Stimulated activated naive B cell treated with anti-CD40 and anti-IgM and Interleukin-4, amounts not matched to agents 10 μg/mL and 1 μg/mL and 100 μg/mL, for 72 hours (primary cell): ENCODE results near the gene HOXA5.

Experiments used
- ATAC-seq, 2 donors: fragments of 150-1000 bp; cut with Tn5 transposase; replicated peaks; 2 replicates each; pipeline ENCODE4 v1.10.0; 2021; ENCODE audit warnings: moderate library complexity in 1 of 2
- DNase-seq: peaks from one replicate; pipeline ENCODE4 v3.0.0; 2021
- H3K27ac Mint-ChIP-seq: one replicate; pipeline ENCODE4 v1.8.0; 2022; ENCODE audit warnings: mild to moderate bottlenecking, mixed read lengths
- H3K27me3 Mint-ChIP-seq, 2 donors: one replicate each; pipeline ENCODE4 v1.8.0; 2022; ENCODE audit warnings: mixed read lengths in 2 of 2
- H3K36me3 Mint-ChIP-seq, 2 donors: one replicate each; pipeline ENCODE4 v1.8.0; 2022; ENCODE audit warnings: mixed read lengths in 2 of 2, mild to moderate bottlenecking in 1 of 2
- H3K4me1 Mint-ChIP-seq, 2 donors: one replicate each; pipeline ENCODE4 v1.8.0; 2022; ENCODE audit warnings: mixed read lengths in 2 of 2, mild to moderate bottlenecking in 1 of 2
- H3K4me3 Mint-ChIP-seq, 2 donors: one replicate each; pipeline ENCODE4 v1.8.0; 2022; ENCODE audit warnings: mild to moderate bottlenecking in 2 of 2, mixed read lengths in 2 of 2, moderate library complexity in 1 of 2
- H3K9me3 Mint-ChIP-seq, 2 donors: one replicate each; pipeline ENCODE4 v1.8.0; 2022; ENCODE audit warnings: mixed read lengths in 2 of 2, mild to moderate bottlenecking in 1 of 2

HOXA5 gene

DNA sequence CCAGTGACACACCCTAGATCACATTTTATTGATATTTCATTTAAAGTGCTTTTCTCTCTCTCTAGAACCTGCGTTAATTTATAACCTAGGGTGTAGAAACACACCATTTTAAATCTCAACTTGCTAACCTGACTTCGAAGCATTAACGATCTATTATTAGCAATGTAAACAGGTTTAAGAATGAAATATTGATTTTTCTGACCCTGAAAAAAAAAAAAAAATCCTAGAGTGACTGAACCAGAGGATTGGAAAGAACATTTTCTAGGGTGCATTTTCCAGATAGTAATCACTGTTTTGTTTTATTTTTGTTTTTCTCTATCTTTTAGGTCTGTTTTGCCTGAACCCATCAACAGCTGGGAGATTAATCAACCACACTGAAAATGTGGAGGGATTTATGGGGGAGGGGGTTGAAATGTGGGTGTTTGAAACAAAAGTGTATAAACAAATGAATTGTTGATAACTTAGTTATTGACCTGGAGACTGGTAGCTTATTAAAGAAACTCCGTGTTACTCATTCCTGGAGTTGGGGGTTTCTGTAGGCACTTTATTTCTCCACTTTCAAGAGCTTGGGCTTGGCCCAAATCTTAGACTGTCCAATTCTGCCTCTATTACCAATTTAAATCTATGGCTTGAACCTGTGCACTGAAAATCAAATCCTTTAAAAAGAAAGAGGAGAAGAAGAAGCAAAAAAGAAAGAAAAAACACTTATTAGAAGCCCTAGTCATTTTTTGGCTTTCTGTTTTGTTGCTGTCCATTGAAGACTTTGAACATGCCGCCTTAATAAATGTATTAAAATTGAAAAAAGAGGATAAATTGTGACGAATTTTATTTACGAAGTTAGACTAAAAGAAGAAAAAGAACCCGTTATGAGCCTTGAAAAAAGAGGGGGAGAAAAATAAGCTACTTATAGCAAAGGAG is 43.8 kb downstream of the HOXA5 start:
- H3K27me3 Mint-ChIP-seq, result peaks cover 81 to 93% of the 10 kb centered on the region in 2 donors
- DNase-seq (no peak), ATAC-seq (no peak)
- no peaks in the 10 kb centered on the region for H3K9me3 Mint-ChIP-seq
- peaks cover 37 to 72% of the 10 kb centered on the region in 2 donors for H3K4me1 Mint-ChIP-seq
- H3K4me3 Mint-ChIP-seq, result no peak overlapping the region
- peaks cover 12 to 35% of the 10 kb centered on the region in 2 donors for H3K36me3 Mint-ChIP-seq
- no peak overlapping the region for H3K27ac Mint-ChIP-seq

DNA sequence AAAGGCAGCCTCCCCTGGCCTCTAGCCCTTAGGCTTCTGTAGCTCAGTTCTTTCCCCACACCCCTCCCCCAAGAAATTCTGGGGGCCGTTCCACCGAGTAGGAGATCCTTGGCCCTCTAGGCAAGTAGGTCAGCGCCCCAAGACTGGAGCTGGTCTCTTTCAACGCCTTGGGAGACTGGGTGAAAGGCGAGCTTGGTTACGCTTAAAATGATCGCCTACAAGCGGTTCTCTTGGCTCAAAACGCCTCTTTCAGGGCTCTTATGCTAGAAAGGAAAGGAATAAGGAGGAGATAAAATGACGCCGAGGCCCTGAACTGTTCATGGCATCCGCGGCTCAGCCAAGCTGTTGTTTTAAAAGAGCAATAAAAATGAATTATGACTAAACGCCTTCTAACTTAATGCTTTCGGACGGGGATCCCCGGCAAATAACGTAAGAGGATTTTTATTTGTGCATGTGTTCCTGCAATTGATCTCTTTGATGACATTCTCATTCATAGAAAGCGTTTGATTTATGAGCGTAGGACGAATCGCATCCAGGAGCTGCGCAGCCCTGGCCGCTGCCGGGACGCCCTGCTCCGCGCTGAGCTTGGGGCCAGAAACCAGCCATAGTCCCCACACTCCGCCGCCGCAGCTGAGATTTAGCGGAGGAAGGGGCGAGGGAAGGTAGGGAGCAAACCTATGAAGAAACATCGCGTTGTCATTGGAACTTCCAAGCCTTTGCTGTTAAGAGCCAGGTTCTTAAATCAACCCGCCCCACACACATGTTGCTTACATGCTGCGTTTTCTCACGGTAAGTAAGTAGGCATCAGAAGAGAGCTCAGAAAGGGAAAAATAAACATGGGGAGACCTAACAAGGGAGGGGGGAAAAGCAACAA is 44.7 kb downstream of the HOXA5 start:
- DNase-seq (no peak), ATAC-seq (no peak)
- peaks cover 10 to 35% of the 10 kb centered on the region in 2 donors for H3K36me3 Mint-ChIP-seq
- H3K9me3 Mint-ChIP-seq, result no peaks in the 10 kb centered on the region
- H3K4me3 Mint-ChIP-seq, result peak overlapping the region; percentile 51 to 61
- peak overlapping the region; percentile 72 for H3K27ac Mint-ChIP-seq
- peaks cover 83 to 95% of the 10 kb centered on the region in 2 donors for H3K27me3 Mint-ChIP-seq
- H3K4me1 Mint-ChIP-seq, result peaks cover 38 to 71% of the 10 kb centered on the region in 2 donors

DNA sequence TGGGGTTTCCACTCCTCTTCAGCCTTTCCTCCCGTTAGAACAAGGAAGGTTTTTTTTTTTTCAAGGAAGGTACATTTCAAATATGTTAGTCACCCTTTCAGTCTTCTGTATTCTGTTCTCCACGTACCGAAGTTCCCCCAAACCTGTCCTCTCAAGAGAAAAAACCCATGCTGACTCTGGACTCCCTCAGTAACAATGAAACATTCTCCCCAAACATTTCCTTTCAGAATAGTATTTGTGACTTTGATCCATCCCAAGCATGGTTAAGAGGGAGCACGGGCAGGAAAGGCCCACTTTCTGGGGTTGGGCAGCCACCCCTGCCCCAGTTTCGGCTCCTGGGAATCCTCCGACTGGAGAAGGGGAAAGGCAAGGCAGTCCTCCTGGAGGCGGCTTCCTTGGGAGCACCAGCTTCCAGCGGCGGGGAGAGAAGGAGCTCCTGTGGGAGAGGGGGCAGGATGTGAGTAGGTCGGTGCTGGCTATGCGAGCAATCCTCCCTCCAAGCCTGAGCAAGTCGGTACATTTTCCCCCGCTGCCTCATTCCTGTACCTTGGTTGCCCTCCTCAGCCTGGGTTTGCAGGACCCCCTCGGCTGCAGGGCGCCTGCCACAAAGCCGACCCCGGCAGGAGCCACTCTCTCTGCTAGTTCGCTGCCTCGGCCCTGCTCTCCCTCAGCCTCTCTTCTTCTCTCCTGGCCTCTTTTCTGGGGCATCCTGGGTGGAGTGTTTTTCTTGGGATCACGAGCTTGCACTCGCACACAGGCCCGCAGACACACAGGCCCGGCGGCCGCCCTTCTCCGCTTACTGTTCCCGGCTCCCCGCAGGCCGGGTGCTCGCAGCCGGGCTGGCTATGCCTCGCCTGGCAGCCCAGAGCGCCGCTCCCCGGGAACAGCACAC is 45.5 kb downstream of the HOXA5 start:
- ATAC-seq, result no peak
- peaks cover 80 to 93% of the 10 kb centered on the region in 2 donors for H3K27me3 Mint-ChIP-seq
- H3K4me3 Mint-ChIP-seq, result peak overlapping the region; percentile 88 to 90
- peaks cover 10 to 33% of the 10 kb centered on the region in 2 donors for H3K36me3 Mint-ChIP-seq
- H3K4me1 Mint-ChIP-seq, result peaks cover 36 to 62% of the 10 kb centered on the region in 2 donors
- no peak for DNase-seq
- H3K9me3 Mint-ChIP-seq, result no peaks in the 10 kb centered on the region
- peak overlapping the region; percentile 70 for H3K27ac Mint-ChIP-seq

DNA sequence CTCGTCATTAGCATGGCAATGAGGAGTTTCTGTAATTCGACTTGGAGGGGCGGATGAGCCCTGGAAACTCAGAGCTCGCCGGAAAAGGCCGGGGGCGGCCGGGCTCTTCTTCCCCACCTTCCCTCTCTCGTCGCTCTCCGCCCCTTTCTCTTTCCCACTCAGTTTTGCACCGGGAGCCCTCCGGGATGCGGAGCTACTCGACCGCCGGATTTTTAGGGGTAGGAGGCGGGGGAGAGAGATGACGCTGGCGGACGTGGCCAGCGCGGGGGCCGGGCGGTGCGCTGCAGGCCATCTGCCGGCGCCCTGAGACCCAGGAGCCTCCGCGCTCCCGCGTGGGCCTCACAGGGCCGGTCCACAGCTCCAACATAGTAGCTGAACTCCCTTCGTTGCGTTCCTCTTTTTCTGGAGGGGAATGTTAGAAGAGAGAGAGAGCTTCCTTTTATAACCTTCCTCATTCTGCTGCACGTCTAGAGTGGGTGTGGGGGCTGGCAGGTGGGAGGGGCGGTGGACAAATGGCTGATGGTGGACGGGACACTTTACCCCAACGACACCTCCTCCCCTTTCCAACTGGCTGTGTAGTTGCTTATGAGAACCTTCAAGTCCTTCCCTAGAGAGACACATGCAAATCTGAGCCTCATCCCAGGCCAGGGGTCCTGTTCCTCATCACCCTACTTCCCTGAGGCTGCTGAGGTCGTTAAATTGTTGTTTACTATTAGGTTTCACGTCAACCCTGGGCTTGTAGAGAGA is 46.5 kb downstream of the HOXA5 start:
- peaks cover 31 to 54% of the 10 kb centered on the region in 2 donors for H3K4me1 Mint-ChIP-seq
- H3K36me3 Mint-ChIP-seq, result peaks cover 10 to 30% of the 10 kb centered on the region in 2 donors
- no peak for ATAC-seq
- no peak for DNase-seq
- H3K9me3 Mint-ChIP-seq, result no peaks in the 10 kb centered on the region
- peaks cover 78 to 92% of the 10 kb centered on the region in 2 donors for H3K27me3 Mint-ChIP-seq
- H3K27ac Mint-ChIP-seq, result peak overlapping the region; percentile 91
- peak overlapping the region; percentile 88 to 90 for H3K4me3 Mint-ChIP-seq

DNA sequence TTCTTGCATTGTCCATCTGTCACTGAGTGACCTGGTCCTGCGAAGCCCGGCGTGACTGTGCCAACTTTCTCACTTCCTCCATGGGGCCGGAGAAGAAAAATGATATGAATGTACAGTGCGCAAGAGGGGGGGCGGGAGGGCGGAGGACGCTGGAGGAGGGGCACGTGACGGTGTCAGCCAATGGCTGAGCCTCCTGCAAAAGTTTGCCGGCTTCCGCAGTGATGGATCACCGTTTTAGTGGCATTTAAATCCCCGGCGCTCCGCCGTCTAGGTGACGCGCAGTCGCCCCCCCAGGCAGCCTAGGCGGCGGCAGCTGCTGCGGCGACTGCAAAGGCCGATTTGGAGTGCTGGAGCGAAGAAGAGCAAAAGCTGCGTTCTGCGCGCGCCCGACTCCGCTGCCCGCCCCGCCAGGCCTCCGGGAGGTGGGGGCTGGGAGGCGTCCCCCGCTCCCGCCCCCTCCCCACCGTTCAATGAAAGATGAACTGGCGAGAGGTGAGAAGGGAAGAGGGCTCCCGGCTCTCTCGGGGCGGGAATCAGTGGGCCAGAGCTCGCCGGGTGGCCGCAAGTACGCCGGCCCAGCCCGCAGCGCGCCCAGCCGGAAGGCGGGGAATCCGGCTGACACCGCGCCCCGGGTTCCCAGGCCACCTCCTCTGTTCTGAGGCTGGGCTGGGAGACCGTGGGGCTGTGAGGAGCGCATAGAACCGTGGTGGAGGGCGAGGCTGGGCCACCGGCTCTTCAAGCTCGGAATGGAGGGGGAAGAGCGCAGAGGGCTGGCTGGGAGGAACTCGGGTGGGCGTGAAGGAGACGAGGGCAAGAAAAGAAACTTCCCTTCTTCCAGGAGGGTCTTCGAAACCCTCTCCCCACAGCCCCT is 47.3 kb downstream of the HOXA5 start, which contains the start of gene HOXA1:
TSS of gene HOXA1 (minus strand) at position 104 of the 871 bp plus-strand sequence. CDS start at position 16, 88 bp downstream.
- Mint-ChIP-seq H3K36me3 (peaks cover 5 to 22% of the 10 kb centered on the region in 2 donors), H3K9me3 (no peaks in the 10 kb centered on the region), H3K27ac (peak within 1 kb of the TSS; percentile 91), H3K27me3 (peaks cover 75 to 92% of the 10 kb centered on the region in 2 donors), H3K4me1 (peaks cover 31 to 50% of the 10 kb centered on the region in 2 donors), H3K4me3 (peak within 1 kb of the TSS; percentile 88 to 90)
- ATAC-seq (peak; percentile 84 to 87), DNase-seq (peak; percentile 82)

GRCh38 chr7:27095050-27095896 is 48.2 kb downstream of the HOXA5 start:
- ATAC-seq (peak; percentile 35 to 37), DNase-seq (no peak)
- H3K27ac Mint-ChIP-seq, result peak overlapping the region; percentile 91
- H3K36me3 Mint-ChIP-seq, result peaks cover 5 to 15% of the 10 kb centered on the region in 2 donors
- no peaks in the 10 kb centered on the region for H3K9me3 Mint-ChIP-seq
- peak overlapping the region; percentile 88 to 90 for H3K4me3 Mint-ChIP-seq
- peaks cover 31 to 50% of the 10 kb centered on the region in 2 donors for H3K4me1 Mint-ChIP-seq
- H3K27me3 Mint-ChIP-seq, result peaks cover 75 to 92% of the 10 kb centered on the region in 2 donors

- peaks cover 31 to 46% of the 10 kb centered on the region in 2 donors for H3K4me1 Mint-ChIP-seq
- H3K27ac Mint-ChIP-seq, result peak overlapping the region; percentile 56
- ATAC-seq (no peak), DNase-seq (no peak)
- H3K4me3 Mint-ChIP-seq, result peak overlapping the region in 1 of 2 donors; percentile 88
- H3K36me3 Mint-ChIP-seq, result peaks cover 3 to 11% of the 10 kb centered on the region in 2 donors
- no peaks in the 10 kb centered on the region for H3K9me3 Mint-ChIP-seq
- peaks cover 76 to 91% of the 10 kb centered on the region in 2 donors for H3K27me3 Mint-ChIP-seq
Measured at GRCh38 chr7:27094304-27095049, 49.0 kb downstream of the HOXA5 start.

- peaks cover 0 to 2% of the 10 kb centered on the region in 2 donors for H3K9me3 Mint-ChIP-seq
- H3K4me3 Mint-ChIP-seq, result no peak overlapping the region
- DNase-seq, result no peak
- H3K27ac Mint-ChIP-seq, result no peak overlapping the region
- peaks cover 76 to 89% of the 10 kb centered on the region in 2 donors for H3K27me3 Mint-ChIP-seq
- ATAC-seq, result no peak
- H3K4me1 Mint-ChIP-seq, result peaks cover 22 to 35% of the 10 kb centered on the region in 2 donors
- H3K36me3 Mint-ChIP-seq, result peaks cover 4 to 5% of the 10 kb centered on the region in 2 donors
Measured at GRCh38 chr7:27093184-27093895, 50.1 kb downstream of the HOXA5 start.

DNA sequence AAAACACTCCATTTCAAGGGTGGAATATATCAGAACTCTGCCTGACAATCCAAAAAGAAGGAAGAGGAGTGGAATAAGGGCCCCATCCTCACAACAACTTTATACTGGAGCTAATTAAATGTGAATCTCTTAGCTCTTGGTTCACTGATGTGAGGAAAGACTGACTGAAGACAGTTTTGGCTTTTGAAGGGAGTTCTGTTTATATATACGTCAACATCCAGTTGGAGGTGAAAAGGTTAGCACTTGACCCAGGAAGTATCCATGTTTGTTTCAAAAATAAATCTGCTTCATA is 50.7 kb downstream of the HOXA5 start:
- DNase-seq (no peak), ATAC-seq (no peak)
- peaks cover 4 to 5% of the 10 kb centered on the region in 2 donors for H3K36me3 Mint-ChIP-seq
- peaks cover 74 to 89% of the 10 kb centered on the region in 2 donors for H3K27me3 Mint-ChIP-seq
- no peak overlapping the region for H3K4me3 Mint-ChIP-seq
- H3K4me1 Mint-ChIP-seq, result peaks cover 19 to 32% of the 10 kb centered on the region in 2 donors
- no peak overlapping the region for H3K27ac Mint-ChIP-seq
- H3K9me3 Mint-ChIP-seq, result peaks cover 0 to 2% of the 10 kb centered on the region in 2 donors

DNA sequence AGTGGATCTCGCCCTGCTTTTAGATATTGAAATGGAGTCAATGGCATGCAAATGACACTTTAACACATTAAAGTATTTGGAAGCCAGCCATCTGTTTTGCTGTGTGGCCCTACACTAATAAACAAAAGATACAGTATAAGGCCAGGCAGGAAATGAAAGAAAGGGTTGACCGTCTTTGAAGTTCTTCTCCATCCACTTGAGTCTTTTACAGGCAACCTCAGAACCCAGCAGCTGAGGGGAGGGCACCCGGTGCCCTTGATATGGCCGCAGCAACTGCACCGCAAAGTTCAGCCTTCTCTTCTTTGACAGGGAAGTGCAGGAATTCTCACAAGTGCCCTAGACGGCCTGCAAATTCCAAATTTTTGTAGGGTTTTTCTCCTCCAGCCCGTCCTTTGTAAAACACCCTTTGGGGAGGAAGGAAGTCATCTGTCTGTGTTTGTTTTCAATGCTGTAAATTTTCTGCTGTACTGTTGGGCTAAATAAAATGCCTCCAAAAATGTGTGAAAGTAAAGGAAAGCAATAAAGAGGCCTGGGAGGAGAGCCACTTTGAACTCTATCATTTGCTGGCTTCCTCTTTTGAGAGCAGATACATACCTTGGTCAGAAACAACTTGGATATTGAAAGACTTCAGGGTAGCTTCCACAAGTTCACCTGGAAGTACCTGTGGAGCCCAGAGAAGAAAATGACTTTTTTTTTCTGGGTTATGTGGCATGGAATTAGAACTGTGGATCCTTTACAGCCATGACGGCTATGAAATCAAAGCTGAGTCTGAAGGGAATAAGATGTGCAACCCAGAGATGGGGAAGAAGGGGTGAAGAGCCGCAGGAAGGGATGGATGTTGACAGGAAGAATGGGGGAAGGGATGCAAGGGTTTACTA is 51.3 kb downstream of the HOXA5 start:
- DNase-seq, result no peak
- ATAC-seq, result no peak

More for the DNA sequence above, 51.3 kb downstream of the HOXA5 start:
- peaks cover 0 to 2% of the 10 kb centered on the region in 2 donors for H3K9me3 Mint-ChIP-seq
- H3K27ac Mint-ChIP-seq, result no peak overlapping the region
- H3K27me3 Mint-ChIP-seq, result peaks cover 75 to 89% of the 10 kb centered on the region in 2 donors
- H3K4me1 Mint-ChIP-seq, result peaks cover 14 to 31% of the 10 kb centered on the region in 2 donors
- H3K4me3 Mint-ChIP-seq, result no peak overlapping the region
- peaks cover 2 to 5% of the 10 kb centered on the region in 2 donors for H3K36me3 Mint-ChIP-seq
